ENCODE data around the gene B4GALNT4. TPM values are rescaled to one million over a fixed set of nuclear protein-coding genes. Genes with fewer than 3 reads are reported as not detected.
"Not testable (repeated sequence)": the region's sequence is repeated elsewhere in the genome, so short reads cannot be mapped to it uniquely, and the experiment has no call there.

Gene B4GALNT4
- total RNA-seq, 4 donors from 2014 or later: 3.2 to 10.6 (median 4.8) TPM

DNA sequence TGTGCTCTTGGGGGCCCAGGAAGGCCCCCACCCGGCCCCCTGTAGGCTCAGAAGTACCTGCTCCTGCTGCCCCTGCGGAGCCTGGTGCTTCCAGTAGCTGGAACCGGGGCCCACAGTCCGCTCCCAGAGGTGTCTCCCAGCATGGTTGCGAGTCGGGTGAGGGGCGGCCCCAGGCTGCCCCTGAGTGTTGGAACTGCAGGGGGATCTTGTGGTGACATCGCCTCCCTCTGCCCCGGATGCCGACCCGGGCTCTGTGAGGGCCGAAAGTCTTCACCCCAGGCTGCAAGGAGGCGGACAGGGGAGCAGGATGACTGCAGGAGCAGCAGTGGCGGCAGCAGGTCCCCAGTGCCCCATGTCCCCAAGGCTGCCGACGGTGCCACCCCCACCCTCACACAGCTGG, 15.2 kb downstream of the B4GALNT4 start:
- TF ChIP-seq POLR2A (IDR thresholded peaks at IDR 0.05): no peak
- TF ChIP-seq, protein P1, sequence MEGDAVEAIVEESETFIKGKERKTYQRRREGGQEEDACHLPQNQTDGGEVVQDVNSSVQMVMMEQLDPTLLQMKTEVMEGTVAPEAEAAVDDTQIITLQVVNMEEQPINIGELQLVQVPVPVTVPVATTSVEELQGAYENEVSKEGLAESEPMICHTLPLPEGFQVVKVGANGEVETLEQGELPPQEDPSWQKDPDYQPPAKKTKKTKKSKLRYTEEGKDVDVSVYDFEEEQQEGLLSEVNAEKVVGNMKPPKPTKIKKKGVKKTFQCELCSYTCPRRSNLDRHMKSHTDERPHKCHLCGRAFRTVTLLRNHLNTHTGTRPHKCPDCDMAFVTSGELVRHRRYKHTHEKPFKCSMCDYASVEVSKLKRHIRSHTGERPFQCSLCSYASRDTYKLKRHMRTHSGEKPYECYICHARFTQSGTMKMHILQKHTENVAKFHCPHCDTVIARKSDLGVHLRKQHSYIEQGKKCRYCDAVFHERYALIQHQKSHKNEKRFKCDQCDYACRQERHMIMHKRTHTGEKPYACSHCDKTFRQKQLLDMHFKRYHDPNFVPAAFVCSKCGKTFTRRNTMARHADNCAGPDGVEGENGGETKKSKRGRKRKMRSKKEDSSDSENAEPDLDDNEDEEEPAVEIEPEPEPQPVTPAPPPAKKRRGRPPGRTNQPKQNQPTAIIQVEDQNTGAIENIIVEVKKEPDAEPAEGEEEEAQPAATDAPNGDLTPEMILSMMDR (IDR thresholded peaks at IDR 0.05): no peak
- no peak for TF ChIP-seq EP300 (IDR thresholded peaks at IDR 0.05)
- TF ChIP-seq POLR2AphosphoS5 (IDR thresholded peaks at IDR 0.05): no peak
- no peaks in the 10 kb centered on the region for H3K36me3 ChIP-seq
- H3K27ac ChIP-seq: no peak overlapping the region
- H3K27me3 ChIP-seq: peaks cover 10% of the 10 kb centered on the region
- no peak overlapping the region for H3K4me3 ChIP-seq
- peaks cover 0 to 15% (median 0%) of the 10 kb centered on the region in 3 donors for H3K9me3 ChIP-seq
- WGBS, 2 donors (ENCODE audit: low coverage in 1 of 2): no CpG with 5 or more reads among the region's 16 CpGs
- no peaks in the 10 kb centered on the region for H3K4me1 ChIP-seq
- no peak for ATAC-seq

DNA sequence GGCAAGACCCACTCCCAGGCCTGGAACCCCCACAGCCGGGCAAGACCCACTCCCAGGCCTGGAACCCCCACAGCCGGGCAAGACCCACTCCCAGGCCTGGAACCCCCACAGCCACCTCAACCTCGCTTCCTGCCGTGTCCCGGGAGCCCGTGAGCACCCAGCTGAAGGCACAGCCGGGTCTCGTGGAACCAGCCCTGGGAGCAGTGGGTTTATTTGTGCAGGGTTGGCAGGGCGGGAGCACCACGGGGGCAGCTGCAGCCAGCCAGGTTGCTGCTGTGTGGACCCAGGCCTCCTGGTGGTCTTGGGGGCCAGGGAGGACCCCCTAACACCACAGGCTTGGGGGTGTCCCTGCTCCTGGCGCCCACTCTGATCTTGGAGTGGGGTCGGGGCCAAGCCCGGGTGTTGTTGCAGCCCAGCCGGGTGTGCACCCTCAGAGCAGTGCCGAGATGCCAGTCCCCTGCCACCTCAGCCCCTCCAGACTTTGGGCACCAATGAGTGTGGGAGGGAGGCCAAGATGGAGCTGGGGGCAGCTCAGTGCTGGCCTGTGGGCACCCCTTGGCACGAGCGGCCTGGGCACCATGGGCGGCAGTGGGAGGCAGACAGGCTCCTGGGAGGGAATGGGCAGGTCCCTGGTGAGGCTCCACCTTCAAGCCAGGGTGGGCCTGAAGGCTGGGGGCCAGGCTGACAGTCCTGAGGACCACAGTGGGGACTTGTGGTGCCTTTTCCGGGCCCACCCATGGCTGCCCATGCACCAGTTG, 16.5 kb downstream of the B4GALNT4 start:
- Histone ChIP-seq H3K4me1 (no peaks in the 10 kb centered on the region), H3K36me3 (no peaks in the 10 kb centered on the region), H3K4me3 (no peak overlapping the region), H3K27me3 (no peaks in the 10 kb centered on the region), H3K9me3 (peaks cover 0 to 15% (median 0%) of the 10 kb centered on the region in 3 donors), H3K27ac (no peak overlapping the region)
- TF ChIP-seq POLR2AphosphoS5 (IDR thresholded peaks at IDR 0.05) (no peak), EP300 (IDR thresholded peaks at IDR 0.05) (no peak), POLR2A (IDR thresholded peaks at IDR 0.05) (no peak)
- TF ChIP-seq, protein P1 (IDR thresholded peaks at IDR 0.05): no peak
- no peak for ATAC-seq
- no CpG with 5 or more reads among the region's 19 CpGs for whole genome bisulfite sequencing, 2 donors (ENCODE audit: low coverage in 1 of 2)

DNA sequence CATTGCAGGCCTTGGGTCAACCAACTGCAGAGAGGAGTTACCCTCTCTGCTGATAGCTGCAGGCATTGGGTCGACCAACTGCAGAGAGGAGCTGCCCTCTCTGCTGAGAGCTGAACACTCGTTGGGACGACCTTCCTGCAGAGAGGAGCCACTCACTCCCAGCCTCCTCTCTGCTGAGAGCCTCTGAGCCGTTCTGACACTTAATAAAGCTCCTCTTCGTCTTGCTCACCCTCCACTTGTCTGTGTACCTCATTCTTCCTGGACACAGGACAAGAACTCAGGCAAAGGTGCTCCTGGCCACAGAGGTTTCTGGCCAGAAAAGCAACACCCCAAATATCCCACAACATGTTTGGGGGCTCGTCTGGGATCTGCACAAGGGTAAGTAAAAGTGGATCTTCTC, 17.2 kb downstream of the B4GALNT4 start:
- peaks cover 7% of the 10 kb centered on the region for H3K27me3 ChIP-seq
- H3K4me3 ChIP-seq: no peak overlapping the region
- no peak for ATAC-seq
- no peaks in the 10 kb centered on the region for H3K36me3 ChIP-seq
- TF ChIP-seq, protein P1 (IDR thresholded peaks at IDR 0.05): no peak
- no peak for TF ChIP-seq POLR2AphosphoS5 (IDR thresholded peaks at IDR 0.05)
- TF ChIP-seq POLR2A (IDR thresholded peaks at IDR 0.05): no peak
- TF ChIP-seq EP300 (IDR thresholded peaks at IDR 0.05): no peak
- H3K9me3 ChIP-seq: peaks cover 0 to 15% (median 0%) of the 10 kb centered on the region in 3 donors
- no peaks in the 10 kb centered on the region for H3K4me1 ChIP-seq
- no peak overlapping the region for H3K27ac ChIP-seq
- WGBS, 2 donors (ENCODE audit: low coverage in 1 of 2): 100% methylated on average over 1 to 2 of the region's 6 CpGs

DNA sequence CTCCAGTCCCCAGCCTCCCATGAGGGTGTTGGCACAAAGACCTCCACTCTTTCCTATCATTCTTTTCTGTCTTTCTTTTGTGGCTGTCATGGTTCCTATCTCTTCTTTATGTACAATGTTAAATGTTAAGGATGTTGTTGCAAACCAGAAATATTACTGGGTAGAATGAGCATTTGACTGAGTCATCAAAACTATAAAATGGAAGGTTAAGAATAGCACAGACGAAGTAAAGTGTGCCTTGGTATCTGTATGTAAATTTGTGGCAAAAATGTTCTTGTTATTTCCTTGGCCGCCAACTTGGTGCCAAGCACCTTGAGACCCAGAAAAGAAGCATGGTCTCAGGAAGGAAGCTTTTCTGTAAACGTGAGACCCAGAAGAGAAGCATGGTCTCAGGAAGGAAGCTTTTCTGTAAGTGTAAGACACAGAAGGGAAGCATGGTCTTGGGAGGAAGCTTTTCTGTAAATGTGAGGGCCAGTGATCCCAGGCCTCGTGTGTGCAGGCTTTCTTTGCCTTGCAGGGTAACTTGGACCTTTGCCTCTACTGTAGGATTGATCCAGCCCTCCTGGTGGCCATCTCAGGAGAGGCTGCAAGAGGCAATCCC, 18.0 kb downstream of the B4GALNT4 start:
- no peak overlapping the region for H3K4me3 ChIP-seq
- peaks cover 0 to 15% (median 0%) of the 10 kb centered on the region in 3 donors for H3K9me3 ChIP-seq
- H3K36me3 ChIP-seq: no peaks in the 10 kb centered on the region
- H3K27me3 ChIP-seq: peaks cover 15% of the 10 kb centered on the region
- ATAC-seq: no peak
- TF ChIP-seq POLR2AphosphoS5 (IDR thresholded peaks at IDR 0.05): no peak
- TF ChIP-seq, protein P1 (IDR thresholded peaks at IDR 0.05): no peak
- TF ChIP-seq POLR2A (IDR thresholded peaks at IDR 0.05): no peak
- TF ChIP-seq EP300 (IDR thresholded peaks at IDR 0.05): no peak
- WGBS, 2 donors (ENCODE audit: low coverage in 1 of 2): 49 to 71% methylated on average over 2 to 3 of the region's 4 CpGs
- H3K27ac ChIP-seq: no peak overlapping the region
- no peaks in the 10 kb centered on the region for H3K4me1 ChIP-seq

DNA sequence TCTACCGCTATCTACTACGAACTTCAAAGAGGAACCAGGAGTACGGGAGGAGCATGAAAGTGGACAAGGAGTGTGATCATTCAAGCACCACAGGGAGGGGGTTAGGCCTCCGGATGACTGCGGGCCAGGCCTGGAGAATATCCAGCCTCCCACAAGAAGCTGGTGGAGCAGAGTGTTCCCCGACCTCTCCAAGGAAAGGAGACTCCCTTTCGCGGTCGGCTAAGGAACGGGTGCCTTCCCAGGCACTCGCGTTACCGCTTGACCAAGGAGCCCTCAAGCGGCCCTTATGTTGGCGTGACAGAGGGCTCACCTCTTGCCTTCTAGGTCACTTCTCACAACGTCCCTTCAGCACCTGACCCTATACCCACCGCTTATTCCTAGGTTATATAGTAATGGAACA, 20.1 kb downstream of the B4GALNT4 start:
- H3K36me3 ChIP-seq, H3K27ac ChIP-seq, H3K4me3 ChIP-seq, H3K4me1 ChIP-seq, ATAC-seq: not testable (repeated sequence)
- WGBS, 2 donors (ENCODE audit: low coverage in 1 of 2): 78 to 86% methylated on average over 4 of the region's 17 CpGs
- Histone ChIP-seq H3K9me3 (peaks cover 0 to 15% (median 0%) of the 10 kb centered on the region in 3 donors), H3K27me3 (peaks cover 34% of the 10 kb centered on the region)
